NT2/D1 (cell line): ENCODE measurements around the gene CD96.

Experiments
- DNase-seq: peaks from one replicate; pipeline ENCODE4 v3.0.0-alpha.2; 2011; ENCODE audit warnings: low read depth, low spot score
- H3K27me3 ChIP-seq: 2 replicates; pipeline ENCODE4 v1.6.0; 2011; ENCODE audit warnings: mild to moderate bottlenecking; ENCODE audit not compliant: insufficient read length, insufficient read depth
- H3K36me3 ChIP-seq: 2 replicates; pipeline ENCODE4 v1.6.1; 2011; ENCODE audit warnings: mild to moderate bottlenecking, low read length, mixed read lengths; ENCODE audit not compliant: insufficient read depth, insufficient read length
- H3K4me1 ChIP-seq: 2 replicates; pipeline ENCODE4 v1.5.1; 2011; ENCODE audit not compliant: insufficient read depth, insufficient read length
- H3K4me3 ChIP-seq: 2 replicates; pipeline ENCODE4 v1.5.1; 2011; ENCODE audit warnings: low read depth; ENCODE audit not compliant: insufficient read length
- H3K9ac ChIP-seq: 2 replicates; pipeline ENCODE4 v1.6.0; 2011; ENCODE audit warnings: low read depth; ENCODE audit not compliant: insufficient read length
- H3K9me3 ChIP-seq: 2 replicates; pipeline ENCODE4 v1.5.1; 2011; ENCODE audit warnings: mild to moderate bottlenecking, low read length; ENCODE audit not compliant: insufficient read depth
- SUZ12 ChIP-seq: IDR thresholded peaks from 2 replicates; pipeline ENCODE4 v1.6.1; 2011; ENCODE audit not compliant: insufficient read length, insufficient read depth; ENCODE audit errors: extremely low read depth
- YY1 ChIP-seq: IDR thresholded peaks from 2 replicates; pipeline ENCODE4 v1.6.1; 2011; ENCODE audit not compliant: insufficient read length, insufficient read depth
- ZNF274 ChIP-seq: IDR thresholded peaks from 2 replicates; pipeline ENCODE4 v1.6.1; 2011; ENCODE audit warnings: mild to moderate bottlenecking, low read depth, low read length

Gene CD96

DNA sequence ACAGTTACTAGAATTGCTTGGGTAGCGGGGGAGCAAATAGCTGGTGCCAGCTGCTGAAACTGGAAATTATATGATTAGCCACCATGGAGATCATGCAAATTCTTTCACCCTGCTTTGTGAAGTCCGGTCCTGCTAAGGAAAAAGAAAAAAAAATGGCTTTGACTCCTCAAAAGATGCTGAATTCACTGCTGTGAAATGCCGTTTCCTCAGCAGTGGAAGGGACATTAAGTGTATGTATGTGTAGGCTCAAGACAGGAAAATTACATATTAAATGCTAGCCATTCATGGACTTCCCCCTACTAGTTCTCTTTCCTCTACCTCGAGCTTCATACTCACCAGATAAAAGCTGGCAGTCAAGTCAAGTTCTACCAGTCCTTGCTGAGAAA is 135.0 kb downstream of the CD96 start:
- Histone ChIP-seq H3K36me3 (no peaks in the 10 kb centered on the region), H3K27me3 (peaks cover 19% of the 10 kb centered on the region), H3K9ac (no peak overlapping the region), H3K9me3 (no peaks in the 10 kb centered on the region), H3K4me1 (no peaks in the 10 kb centered on the region), H3K4me3 (no peak overlapping the region)
- TF ChIP-seq ZNF274 (no peak), YY1 (no peak), SUZ12 (no peak)
- no peak for DNase-seq

GRCh38 chr3:111681661-111682426 is 139.8 kb downstream of the CD96 start:
- H3K9me3 ChIP-seq, result no peaks in the 10 kb centered on the region
- DNase-seq, result no peak
- no peaks in the 10 kb centered on the region for H3K36me3 ChIP-seq
- H3K4me3 ChIP-seq, result no peak overlapping the region
- no peak for TF ChIP-seq ZNF274
- TF ChIP-seq SUZ12, result no peak
- TF ChIP-seq YY1, result no peak
- H3K4me1 ChIP-seq, result no peaks in the 10 kb centered on the region
- no peak overlapping the region for H3K9ac ChIP-seq
- H3K27me3 ChIP-seq, result no peaks in the 10 kb centered on the region

DNA sequence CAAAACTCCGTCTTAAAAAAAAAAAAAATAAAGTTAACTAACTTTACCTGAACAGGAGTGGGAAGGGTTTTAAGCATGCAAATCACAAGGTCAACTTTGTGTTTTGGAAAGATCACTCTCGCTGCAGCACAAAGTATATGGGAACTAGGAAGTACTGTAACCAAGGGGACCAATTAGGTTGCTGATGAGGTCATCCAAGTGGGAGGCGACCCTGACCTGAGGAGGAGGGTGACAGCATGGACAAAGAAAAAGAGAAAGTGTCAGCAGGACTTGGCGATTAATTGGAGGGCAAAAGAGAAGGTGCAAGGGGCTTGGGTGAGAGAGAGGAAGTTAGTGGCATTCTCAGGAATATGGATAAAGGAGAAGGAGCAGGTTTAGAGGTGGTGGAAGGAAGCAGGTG is 142.6 kb downstream of the CD96 start:
- DNase-seq, result no peak
- H3K36me3 ChIP-seq, result no peaks in the 10 kb centered on the region
- no peak overlapping the region for H3K9ac ChIP-seq
- H3K4me3 ChIP-seq, result no peak overlapping the region
- TF ChIP-seq SUZ12, result no peak
- TF ChIP-seq ZNF274, result no peak
- TF ChIP-seq YY1, result no peak
- H3K4me1 ChIP-seq, result no peaks in the 10 kb centered on the region
- no peaks in the 10 kb centered on the region for H3K27me3 ChIP-seq
- no peaks in the 10 kb centered on the region for H3K9me3 ChIP-seq

DNA sequence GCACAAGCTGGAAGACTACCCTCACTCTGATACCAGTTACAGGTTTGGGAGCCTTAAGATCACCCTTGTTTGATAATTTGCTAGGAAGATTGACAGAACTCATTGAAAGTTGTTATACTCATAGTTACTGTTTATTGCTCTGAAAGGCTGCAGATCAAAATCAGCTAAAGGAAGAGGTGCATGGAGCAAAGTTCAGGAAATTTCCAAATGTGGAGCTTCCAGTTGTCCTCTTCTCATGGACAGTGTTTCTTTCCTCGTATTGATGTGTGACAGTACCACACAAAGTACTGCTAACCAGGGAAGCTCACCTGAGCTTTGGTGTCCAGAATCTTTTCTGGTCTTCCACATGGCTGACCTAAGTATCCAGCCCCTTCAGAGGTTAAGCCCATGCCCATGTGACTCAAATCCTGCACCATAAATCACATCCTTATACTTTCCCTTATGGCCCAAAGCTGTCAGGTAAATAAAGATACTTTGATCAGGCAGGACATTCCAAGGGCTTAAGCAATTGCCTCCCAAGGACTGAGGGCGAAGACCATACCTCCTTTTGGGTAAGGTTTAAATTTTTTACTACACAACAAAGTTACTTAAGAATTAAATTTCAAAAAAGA is 146.3 kb downstream of the CD96 start:
- Histone ChIP-seq H3K36me3 (no peaks in the 10 kb centered on the region), H3K4me1 (no peaks in the 10 kb centered on the region), H3K27me3 (no peaks in the 10 kb centered on the region), H3K4me3 (no peak overlapping the region), H3K9ac (no peak overlapping the region), H3K9me3 (no peaks in the 10 kb centered on the region)
- TF ChIP-seq SUZ12, result no peak
- TF ChIP-seq YY1, result no peak
- no peak for TF ChIP-seq ZNF274
- DNase-seq, result no peak

DNA sequence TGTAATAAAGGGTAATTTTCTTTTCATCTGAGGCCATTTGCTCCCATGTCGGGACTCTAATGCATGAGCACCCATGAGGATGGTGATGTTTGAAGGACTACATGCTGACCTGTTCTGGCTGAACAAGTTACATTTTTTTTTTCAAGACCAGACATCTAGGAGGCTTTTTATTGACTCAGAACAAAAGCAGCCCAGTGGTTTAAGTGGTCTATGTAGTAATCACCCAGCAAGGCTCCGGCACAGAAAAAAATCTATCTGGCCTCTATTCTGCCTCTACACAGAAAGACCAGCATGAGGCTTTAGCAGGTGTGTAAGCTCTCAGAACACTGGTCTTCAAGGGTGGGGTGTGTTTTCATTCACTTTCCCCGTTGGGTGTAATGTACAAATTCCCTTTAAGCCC is 148.2 kb downstream of the CD96 start:
- Histone ChIP-seq H3K36me3 (no peaks in the 10 kb centered on the region), H3K27me3 (no peaks in the 10 kb centered on the region), H3K9ac (no peak overlapping the region), H3K4me1 (no peaks in the 10 kb centered on the region), H3K9me3 (no peaks in the 10 kb centered on the region), H3K4me3 (no peak overlapping the region)
- no peak for TF ChIP-seq ZNF274
- no peak for TF ChIP-seq SUZ12
- no peak for TF ChIP-seq YY1
- no peak for DNase-seq

DNA sequence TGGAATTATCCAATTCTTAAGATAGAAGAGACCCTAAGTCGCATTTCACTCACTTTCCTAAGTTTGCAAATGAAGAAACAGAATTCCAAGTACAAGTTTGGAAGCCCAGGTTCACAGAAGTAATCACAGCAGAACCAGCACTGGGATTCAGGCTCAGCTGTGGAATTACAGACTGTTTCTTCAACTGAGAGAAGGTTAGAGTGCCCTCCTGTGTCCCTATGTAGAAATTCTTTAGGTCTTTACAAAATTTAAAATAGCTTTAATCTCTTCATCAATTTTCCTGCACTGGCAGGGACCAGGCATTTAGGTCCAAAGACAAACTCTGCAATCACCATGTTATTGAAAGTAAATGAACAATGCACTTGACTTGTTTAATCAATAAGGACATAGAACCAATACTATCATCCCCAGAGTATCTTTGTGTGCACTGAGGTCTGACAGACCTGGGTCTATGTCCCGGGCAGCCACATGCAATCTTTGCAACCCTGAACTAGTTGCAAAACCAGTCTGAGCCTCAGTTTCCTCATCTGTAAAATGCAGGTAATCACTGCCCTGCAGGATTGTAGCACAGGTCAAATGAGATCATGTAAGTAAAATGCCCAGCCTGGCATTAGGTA is 149.4 kb downstream of the CD96 start:
- Histone ChIP-seq H3K36me3 (no peaks in the 10 kb centered on the region), H3K4me1 (no peaks in the 10 kb centered on the region), H3K9me3 (no peaks in the 10 kb centered on the region), H3K4me3 (no peak overlapping the region), H3K9ac (no peak overlapping the region), H3K27me3 (no peaks in the 10 kb centered on the region)
- DNase-seq, result no peak
- no peak for TF ChIP-seq ZNF274
